ENCODE data around the gene YIPF3. TPM values are rescaled to one million over a fixed set of nuclear protein-coding genes. Genes with fewer than 3 reads are reported as not detected.

YIPF3 gene
- total RNA-seq, 1 donor from 2014 or later = 80.0 TPM

DNA sequence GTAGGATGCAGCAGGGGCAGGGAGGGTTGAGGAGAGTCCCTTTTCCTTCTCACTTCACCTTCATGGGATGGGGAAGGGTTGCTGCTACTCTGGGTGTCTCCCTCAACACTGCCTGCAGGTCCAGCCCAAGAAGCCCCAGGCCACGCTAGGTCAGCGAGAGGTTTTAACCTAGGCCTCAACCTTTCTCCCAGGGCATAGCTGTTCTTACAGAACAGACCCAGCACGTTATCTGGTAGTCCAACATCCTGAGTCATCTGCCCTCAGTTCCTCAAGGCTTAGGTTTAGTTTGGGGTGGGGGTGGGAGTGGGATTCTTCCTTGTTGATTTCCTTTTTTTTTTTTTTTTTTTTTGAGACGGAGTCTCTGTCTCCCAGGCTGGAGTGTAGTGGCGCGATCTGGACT, 22.4 kb downstream of the YIPF3 start:
- DNase-seq (ENCODE audit: extremely low spot score in 2 of 2) = no peak
- H3K4me1 ChIP-seq = peaks cover 52% of the 10 kb centered on the region
- TF ChIP-seq, protein P1, sequence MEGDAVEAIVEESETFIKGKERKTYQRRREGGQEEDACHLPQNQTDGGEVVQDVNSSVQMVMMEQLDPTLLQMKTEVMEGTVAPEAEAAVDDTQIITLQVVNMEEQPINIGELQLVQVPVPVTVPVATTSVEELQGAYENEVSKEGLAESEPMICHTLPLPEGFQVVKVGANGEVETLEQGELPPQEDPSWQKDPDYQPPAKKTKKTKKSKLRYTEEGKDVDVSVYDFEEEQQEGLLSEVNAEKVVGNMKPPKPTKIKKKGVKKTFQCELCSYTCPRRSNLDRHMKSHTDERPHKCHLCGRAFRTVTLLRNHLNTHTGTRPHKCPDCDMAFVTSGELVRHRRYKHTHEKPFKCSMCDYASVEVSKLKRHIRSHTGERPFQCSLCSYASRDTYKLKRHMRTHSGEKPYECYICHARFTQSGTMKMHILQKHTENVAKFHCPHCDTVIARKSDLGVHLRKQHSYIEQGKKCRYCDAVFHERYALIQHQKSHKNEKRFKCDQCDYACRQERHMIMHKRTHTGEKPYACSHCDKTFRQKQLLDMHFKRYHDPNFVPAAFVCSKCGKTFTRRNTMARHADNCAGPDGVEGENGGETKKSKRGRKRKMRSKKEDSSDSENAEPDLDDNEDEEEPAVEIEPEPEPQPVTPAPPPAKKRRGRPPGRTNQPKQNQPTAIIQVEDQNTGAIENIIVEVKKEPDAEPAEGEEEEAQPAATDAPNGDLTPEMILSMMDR (IDR thresholded peaks at IDR 0.05) = no peak
- TF ChIP-seq POLR2AphosphoS5 (IDR thresholded peaks at IDR 0.05; ENCODE audit: insufficient read depth in 1 of 2, low read depth in 1 of 2) = no peak
- intact Hi-C loops (cut with DNase I) = no loop called here
- H3K9me3 ChIP-seq = no peaks in the 10 kb centered on the region
- no peaks in the 10 kb centered on the region for H3K27me3 ChIP-seq
- peaks cover 0 to 15% of the 10 kb centered on the region in 2 donors for H3K36me3 ChIP-seq
- no peak overlapping the region for H3K4me3 ChIP-seq
- H3K27ac ChIP-seq = no peak overlapping the region

DNA sequence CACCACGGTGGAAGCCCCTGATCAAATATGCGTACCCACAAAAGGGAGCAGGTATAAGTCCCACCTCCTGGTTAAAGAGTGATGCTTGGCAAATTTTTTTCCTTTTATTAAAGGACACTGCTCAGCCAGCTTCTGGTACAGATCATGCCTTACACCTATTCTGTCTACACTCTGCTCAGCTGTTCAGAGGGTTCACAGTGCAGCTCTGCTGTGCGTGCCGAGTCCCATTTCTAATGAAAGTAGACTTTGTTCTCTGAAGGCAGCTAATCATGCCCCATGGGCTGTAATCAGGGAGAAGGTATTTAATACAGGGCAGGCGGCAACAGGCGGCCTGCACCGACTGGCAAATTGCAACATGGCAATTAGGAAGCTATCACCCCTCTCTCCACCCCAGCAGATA, 22.9 kb downstream of the YIPF3 start:
- Histone ChIP-seq H3K4me1 (peaks cover 52% of the 10 kb centered on the region), H3K4me3 (no peak overlapping the region), H3K9me3 (no peaks in the 10 kb centered on the region), H3K27me3 (no peaks in the 10 kb centered on the region), H3K36me3 (peaks cover 0 to 10% of the 10 kb centered on the region in 2 donors), H3K27ac (no peak overlapping the region)
- intact Hi-C loops (cut with DNase I) = no loop called here
- DNase-seq (ENCODE audit: extremely low spot score in 2 of 2) = no peak
- TF ChIP-seq POLR2AphosphoS5 (IDR thresholded peaks at IDR 0.05; ENCODE audit: insufficient read depth in 1 of 2, low read depth in 1 of 2) (no peak), POLR2A (IDR thresholded peaks at IDR 0.05) (no peak)
- TF ChIP-seq, protein P1 (IDR thresholded peaks at IDR 0.05) = no peak

DNA sequence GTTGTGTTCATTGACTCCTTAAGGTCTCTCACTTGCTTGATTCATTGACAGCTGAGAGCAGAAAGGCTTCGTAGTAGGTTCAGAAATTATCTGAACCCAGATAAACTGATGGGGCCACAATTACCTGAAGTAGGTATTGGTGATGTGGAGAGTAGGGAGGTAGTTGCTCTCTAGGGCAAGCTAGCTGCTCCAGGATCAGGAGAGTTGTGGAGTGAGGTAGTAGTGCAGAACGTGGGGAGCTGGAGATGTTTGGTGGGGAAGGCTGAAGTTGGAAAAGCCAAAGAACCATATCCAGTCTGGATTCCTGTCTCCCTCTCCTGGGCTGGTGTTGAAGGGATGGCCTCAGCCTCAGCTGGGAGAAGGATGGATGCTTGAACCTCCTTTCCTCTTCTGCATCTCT, 23.5 kb downstream of the YIPF3 start:
- no peak overlapping the region for H3K27ac ChIP-seq
- intact Hi-C loops (cut with DNase I) = no loop called here
- peaks cover 0 to 4% of the 10 kb centered on the region in 2 donors for H3K36me3 ChIP-seq
- DNase-seq (ENCODE audit: extremely low spot score in 2 of 2) = no peak
- H3K9me3 ChIP-seq = no peaks in the 10 kb centered on the region
- peaks cover 52% of the 10 kb centered on the region for H3K4me1 ChIP-seq
- no peaks in the 10 kb centered on the region for H3K27me3 ChIP-seq
- TF ChIP-seq, protein P1 (IDR thresholded peaks at IDR 0.05) = no peak
- TF ChIP-seq POLR2AphosphoS5 (IDR thresholded peaks at IDR 0.05; ENCODE audit: insufficient read depth in 1 of 2, low read depth in 1 of 2) (no peak), POLR2A (IDR thresholded peaks at IDR 0.05) (no peak)
- H3K4me3 ChIP-seq = no peak overlapping the region

DNA sequence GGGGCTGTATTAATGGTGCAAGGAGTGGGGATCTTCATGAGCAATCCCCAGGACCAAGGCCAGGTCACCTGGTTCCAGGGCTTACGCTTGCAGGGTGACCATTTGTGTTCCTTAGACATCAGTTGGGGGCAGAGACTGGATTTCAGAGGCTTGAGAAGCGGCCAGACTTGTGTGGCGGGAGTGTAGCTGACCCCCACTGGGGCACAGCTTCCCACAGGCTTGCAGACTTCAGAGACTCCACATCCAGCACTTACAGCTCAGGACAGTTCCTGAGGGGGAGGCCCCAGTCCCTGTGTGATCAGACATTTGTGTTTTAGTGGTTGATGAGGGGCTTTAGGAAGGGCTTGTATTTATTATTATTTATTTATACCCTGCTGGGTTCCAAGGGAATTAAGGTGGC, 24.1 kb downstream of the YIPF3 start:
- Histone ChIP-seq H3K9me3 (no peaks in the 10 kb centered on the region), H3K27ac (peak overlapping the region; percentile 10), H3K4me1 (peaks cover 52% of the 10 kb centered on the region), H3K27me3 (no peaks in the 10 kb centered on the region), H3K4me3 (no peak overlapping the region), H3K36me3 (peaks cover 0 to under 1% of the 10 kb centered on the region in 2 donors)
- no peak for DNase-seq (ENCODE audit: extremely low spot score in 2 of 2)
- TF ChIP-seq POLR2A (IDR thresholded peaks at IDR 0.05) (no peak), POLR2AphosphoS5 (IDR thresholded peaks at IDR 0.05; ENCODE audit: insufficient read depth in 1 of 2, low read depth in 1 of 2) (peak in 1 of 2 donors; percentile 9)
- intact Hi-C loops (cut with DNase I) = no loop called here

DNA sequence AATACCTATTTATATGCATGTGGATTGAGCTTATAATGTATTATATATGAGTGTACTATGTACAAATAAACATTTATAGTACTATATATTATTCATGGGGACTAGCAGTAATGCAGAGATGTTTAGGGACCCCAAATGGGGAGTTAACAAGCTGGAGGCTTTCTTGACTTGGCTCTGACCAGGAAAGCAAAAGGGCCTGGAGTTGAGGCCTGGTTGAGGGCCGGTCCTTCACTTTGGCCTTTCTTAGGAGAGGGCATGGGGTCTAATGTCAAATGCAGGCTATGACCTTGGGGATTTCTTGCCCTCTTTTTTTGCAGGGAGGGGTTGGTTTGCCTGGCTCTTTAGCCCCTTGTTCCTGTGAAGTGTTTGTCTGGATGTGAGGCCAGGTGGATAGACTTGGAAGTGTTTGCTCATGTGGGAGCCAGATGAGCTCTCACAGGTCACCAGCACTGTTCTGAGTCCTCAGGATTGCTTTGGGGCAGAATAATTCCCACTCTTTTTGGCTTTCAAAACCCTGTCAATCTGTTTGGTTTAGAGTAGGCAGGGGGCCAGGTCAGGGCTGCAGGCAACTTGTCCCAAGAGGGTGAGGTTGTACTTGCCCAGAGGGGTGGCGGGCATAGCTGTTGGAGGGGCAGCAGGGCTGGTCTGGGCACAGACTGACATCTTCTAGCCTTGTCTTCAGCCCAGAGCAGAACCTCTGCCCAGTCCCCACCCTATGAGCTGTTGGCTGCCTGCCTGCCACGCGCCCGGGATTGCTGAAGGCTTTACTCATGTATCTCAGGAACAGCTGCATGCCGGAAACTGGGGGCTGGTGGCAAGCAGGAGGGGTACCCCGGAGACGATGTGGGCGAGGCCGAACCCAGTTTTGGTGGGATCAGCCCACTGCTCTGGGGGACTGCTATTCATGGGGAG, 24.7 kb downstream of the YIPF3 start:
- TF ChIP-seq POLR2A (IDR thresholded peaks at IDR 0.05) (no peak), POLR2AphosphoS5 (IDR thresholded peaks at IDR 0.05; ENCODE audit: insufficient read depth in 1 of 2, low read depth in 1 of 2) (peak in 1 of 2 donors; percentile 51)
- TF ChIP-seq, protein P1 (IDR thresholded peaks at IDR 0.05) = no peak
- Histone ChIP-seq H3K27ac (peak overlapping the region; percentile 10), H3K36me3 (no peaks in the 10 kb centered on the region), H3K4me3 (no peak overlapping the region), H3K9me3 (no peaks in the 10 kb centered on the region), H3K4me1 (peaks cover 49% of the 10 kb centered on the region), H3K27me3 (no peaks in the 10 kb centered on the region)
- DNase-seq (ENCODE audit: extremely low spot score in 2 of 2) = no peak
- intact Hi-C loops (cut with DNase I) = no loop called here

All from vagina (tissue), 2 donors.